Keratinocyte (primary cell): Measurements from ENCODE around the gene ENPP6. TPM values are rescaled to one million over a fixed set of nuclear protein-coding genes. Genes with fewer than 3 reads are reported as not detected.

Experiments used
- DNase-seq: peaks from one replicate; pipeline ENCODE4 v3.0.0-alpha.2; 2011; ENCODE audit warnings: low read depth, missing footprints, low spot score
- FAIRE-seq: peaks from 2 replicates; lab custom pipeline; 2011; peaks lifted over from hg19 to GRCh38; lab: Jason Lieb, UNC
- H2AFZ ChIP-seq: 2 replicates; pipeline ENCODE4 v1.6.0; 2012; ENCODE audit warnings: low read length, control low read depth, inconsistent platforms; ENCODE audit not compliant: control insufficient read depth
- H3K27ac ChIP-seq: 2 replicates; pipeline ENCODE4 v1.5.1; 2011; ENCODE audit warnings: low read length; ENCODE audit not compliant: control insufficient read depth, insufficient read depth
- H3K27me3 ChIP-seq: 3 replicates; pipeline ENCODE4 v1.6.0; 2011; ENCODE audit warnings: low read length; ENCODE audit not compliant: control insufficient read depth, insufficient read depth; ENCODE audit errors: extremely low read depth
- H3K36me3 ChIP-seq, 2 experiments: 2 replicates in 1 of 2; 3 replicates in 1 of 2; pipeline ENCODE4 v1.5.1; 2011; ENCODE audit warnings: low read length in 2 of 2, mild to moderate bottlenecking in 1 of 2; ENCODE audit not compliant: control insufficient read depth in 2 of 2, insufficient read depth in 2 of 2; ENCODE audit errors: extremely low read depth in 1 of 2
- H3K4me1 ChIP-seq: 3 replicates; pipeline ENCODE4 v1.5.1; 2011; ENCODE audit warnings: low read length; ENCODE audit not compliant: control insufficient read depth, insufficient read depth; ENCODE audit errors: extremely low read depth
- H3K4me2 ChIP-seq: 3 replicates; pipeline ENCODE4 v1.6.0; 2011; ENCODE audit warnings: low read depth, low read length; ENCODE audit not compliant: control insufficient read depth, insufficient read depth; ENCODE audit errors: extremely low read depth
- H3K4me3 ChIP-seq, 3 experiments: fragments of 200-600 bp in 1 of 3; sonication (generic) in 1 of 3; 2 replicates in 2 of 3; 3 replicates in 1 of 3; pipeline ENCODE4 v1.5.1; 2011 to 2016; ENCODE audit warnings: low read length in 3 of 3, mild to moderate bottlenecking in 3 of 3, control low read depth in 2 of 3, inconsistent platforms in 1 of 3, low read depth in 1 of 3, mixed read lengths in 1 of 3, mixed run types in 1 of 3, moderate library complexity in 1 of 3; ENCODE audit not compliant: control insufficient read depth in 2 of 3, insufficient read depth in 2 of 3; ENCODE audit errors: extremely low read depth in 1 of 3
- H3K79me2 ChIP-seq: 2 replicates; pipeline ENCODE4 v1.6.0; 2012; ENCODE audit warnings: low read length; ENCODE audit not compliant: control insufficient read depth, insufficient read depth
- H3K9ac ChIP-seq: 3 replicates; pipeline ENCODE4 v1.6.0; 2011; ENCODE audit warnings: low read length; ENCODE audit not compliant: control insufficient read depth, insufficient read depth; ENCODE audit errors: extremely low read depth
- H3K9me1 ChIP-seq: 3 replicates; pipeline ENCODE4 v1.6.0; 2011; ENCODE audit warnings: low read length; ENCODE audit not compliant: control insufficient read depth, insufficient read depth; ENCODE audit errors: extremely low read depth
- H3K9me3 ChIP-seq: 2 replicates; pipeline ENCODE4 v1.5.1; 2012; ENCODE audit warnings: low read depth, low read length; ENCODE audit not compliant: control insufficient read depth
- H4K20me1 ChIP-seq: 3 replicates; pipeline ENCODE4 v1.6.0; 2011; ENCODE audit warnings: low read length; ENCODE audit not compliant: control insufficient read depth, insufficient read depth; ENCODE audit errors: extremely low read depth
- EZH2 ChIP-seq: IDR thresholded peaks from one replicate; pipeline ENCODE4 v1.6.1; 2012; ENCODE audit warnings: inconsistent platforms, mild to moderate bottlenecking, low read length, moderate library complexity
- dilution Hi-C: fragments of 300-500 bp; cut with MboI; formaldehyde crosslinking; loops from one replicate; pipeline ENCODE4 v1.7.0; 2020; ENCODE audit warnings: low sequenced_read_pairs; ENCODE audit not compliant: extremely low pct_ligation_motif_present
- polyA plus RNA-seq, 5 experiments: library from polyadenylated mRNA; depleted of rRNA in 3 of 5; stranded (reverse) in 3 of 5; stranded (forward) in 1 of 5; unstranded in 1 of 5; fragments of >200 nt; gene quantifications; 1 replicate in 1 of 5; 2 replicates in 3 of 5; 3 replicates in 1 of 5; pipeline versions ENCODE4 v1.2.1 to v1.2.3, GENCODE V29; 2011 to 2012; ENCODE audit warnings: missing spikeins in 2 of 5, low read depth in 1 of 5, low replicate concordance in 1 of 5
- TF ChIP-seq, protein P1 (sequence below), 3 experiments: IDR thresholded peaks in 1 of 3; conservative IDR thresholded peaks in 1 of 3; optimal IDR thresholded peaks in 1 of 3; 2 replicates in 2 of 3; 3 replicates in 1 of 3; pipeline versions ENCODE3 to v1.5.1; 2011; ENCODE audit warnings: low read length in 3 of 3, mild to moderate bottlenecking in 3 of 3, moderate library complexity in 2 of 3, control low read depth in 1 of 3, inconsistent platforms in 1 of 3; ENCODE audit not compliant: insufficient read depth in 2 of 3; ENCODE audit errors: extremely low read depth in 1 of 3

Gene ENPP6
- polyA plus RNA-seq, 1 donor (not counting 4 experiments of a cell fraction or from before 2014, with no cell fraction given): not detected

GRCh38 chr4:184250795-184251669 lies 33.4 kb upstream of the ENPP6 start:
- H3K79me2 ChIP-seq: no peaks in the 10 kb centered on the region
- H3K9me1 ChIP-seq: no peaks in the 10 kb centered on the region
- no peak for TF ChIP-seq EZH2
- TF ChIP-seq, protein P1, sequence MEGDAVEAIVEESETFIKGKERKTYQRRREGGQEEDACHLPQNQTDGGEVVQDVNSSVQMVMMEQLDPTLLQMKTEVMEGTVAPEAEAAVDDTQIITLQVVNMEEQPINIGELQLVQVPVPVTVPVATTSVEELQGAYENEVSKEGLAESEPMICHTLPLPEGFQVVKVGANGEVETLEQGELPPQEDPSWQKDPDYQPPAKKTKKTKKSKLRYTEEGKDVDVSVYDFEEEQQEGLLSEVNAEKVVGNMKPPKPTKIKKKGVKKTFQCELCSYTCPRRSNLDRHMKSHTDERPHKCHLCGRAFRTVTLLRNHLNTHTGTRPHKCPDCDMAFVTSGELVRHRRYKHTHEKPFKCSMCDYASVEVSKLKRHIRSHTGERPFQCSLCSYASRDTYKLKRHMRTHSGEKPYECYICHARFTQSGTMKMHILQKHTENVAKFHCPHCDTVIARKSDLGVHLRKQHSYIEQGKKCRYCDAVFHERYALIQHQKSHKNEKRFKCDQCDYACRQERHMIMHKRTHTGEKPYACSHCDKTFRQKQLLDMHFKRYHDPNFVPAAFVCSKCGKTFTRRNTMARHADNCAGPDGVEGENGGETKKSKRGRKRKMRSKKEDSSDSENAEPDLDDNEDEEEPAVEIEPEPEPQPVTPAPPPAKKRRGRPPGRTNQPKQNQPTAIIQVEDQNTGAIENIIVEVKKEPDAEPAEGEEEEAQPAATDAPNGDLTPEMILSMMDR (optimal IDR thresholded peaks at IDR 0.05 in 1 of 3, IDR thresholded peaks at IDR 0.05 in 1 of 3, conservative IDR thresholded peaks at IDR 0.05 in 1 of 3; ENCODE audit: extremely low read depth in 1 of 3, insufficient read depth in 2 of 3, low read length in 3 of 3): peak; percentile 21 to 58 (median 47)
- dilution Hi-C loops: no loop called here
- no peak overlapping the region for H3K9ac ChIP-seq
- H2AFZ ChIP-seq: no peak overlapping the region
- H3K4me2 ChIP-seq: no peak overlapping the region
- no peak overlapping the region for H3K4me3 ChIP-seq
- H3K36me3 ChIP-seq: no peaks in the 10 kb centered on the region
- DNase-seq (no peak), FAIRE-seq (peak; percentile 20)
- no peaks in the 10 kb centered on the region for H3K27me3 ChIP-seq
- no peaks in the 10 kb centered on the region for H4K20me1 ChIP-seq
- no peaks in the 10 kb centered on the region for H3K9me3 ChIP-seq
- H3K27ac ChIP-seq: no peak overlapping the region
- H3K4me1 ChIP-seq: no peaks in the 10 kb centered on the region

DNA sequence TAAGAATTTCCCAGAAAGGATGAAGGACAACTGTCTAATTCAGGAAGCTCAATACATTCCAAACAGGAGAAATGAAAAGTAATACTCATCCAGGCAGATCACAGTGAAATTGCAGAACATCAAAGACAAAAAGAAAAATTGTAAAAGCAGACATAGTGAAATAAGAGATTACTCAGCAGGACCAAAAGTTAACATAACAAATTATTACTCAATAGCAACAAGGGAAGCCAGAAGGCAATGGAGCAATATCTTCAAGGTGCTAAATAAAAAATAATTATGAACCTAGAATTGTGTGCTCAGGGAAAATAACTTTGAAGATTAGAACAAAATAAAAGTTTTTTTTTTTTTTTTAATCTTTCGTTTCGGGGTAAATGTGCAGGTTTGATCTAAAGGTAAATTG lies 30.5 kb upstream of the ENPP6 start:
- Histone ChIP-seq H4K20me1 (no peaks in the 10 kb centered on the region), H3K4me2 (no peak overlapping the region), H3K79me2 (no peaks in the 10 kb centered on the region), H3K36me3 (no peaks in the 10 kb centered on the region), H3K9me3 (no peaks in the 10 kb centered on the region), H3K4me3 (no peak overlapping the region), H3K4me1 (no peaks in the 10 kb centered on the region), H3K27ac (no peak overlapping the region), H3K27me3 (no peaks in the 10 kb centered on the region), H3K9ac (no peak overlapping the region), H2AFZ (no peak overlapping the region), H3K9me1 (no peaks in the 10 kb centered on the region)
- TF ChIP-seq, protein P1 (optimal IDR thresholded peaks at IDR 0.05 in 1 of 3, IDR thresholded peaks at IDR 0.05 in 1 of 3, conservative IDR thresholded peaks at IDR 0.05 in 1 of 3; ENCODE audit: extremely low read depth in 1 of 3, insufficient read depth in 2 of 3, low read length in 3 of 3): no peak
- TF ChIP-seq EZH2: no peak
- dilution Hi-C loops: no loop called here
- FAIRE-seq (no peak), DNase-seq (no peak)
